Activated T-cell treated with anti-CD3 and anti-CD28 coated beads, Interleukin-2, amount 50 U/mL, for 4 hours (primary cell): Measurements from ENCODE around the gene THAP3. TPM values are rescaled to one million over a fixed set of nuclear protein-coding genes. Genes with fewer than 3 reads are reported as not detected.

Experiments used
- ATAC-seq, 2 donors: fragments of 200-7000 bp; cut with Tn5 transposase; one replicate each; pipeline ENCODE4 v1.10.0; 2021
- DNase-seq: peaks from one replicate; pipeline ENCODE4 v3.0.0-alpha.2; 2020
- H3K27me3 Mint-ChIP-seq: one replicate; pipeline ENCODE4 v1.8.0; 2021; ENCODE audit warnings: low read depth, mixed read lengths
- H3K36me3 Mint-ChIP-seq: one replicate; pipeline ENCODE4 v1.8.0; 2022; ENCODE audit warnings: mixed read lengths; ENCODE audit not compliant: insufficient read depth
- H3K4me1 Mint-ChIP-seq: one replicate; pipeline ENCODE4 v1.8.0; 2021; ENCODE audit warnings: low read depth, mixed read lengths
- H3K4me3 Mint-ChIP-seq: one replicate; pipeline ENCODE4 v1.8.0; 2021; ENCODE audit warnings: mild to moderate bottlenecking, moderate library complexity, mixed read lengths
- H3K9me3 Mint-ChIP-seq: one replicate; pipeline ENCODE4 v1.8.0; 2021; ENCODE audit warnings: mixed read lengths
- total RNA-seq, 3 donors: library from RNA; stranded (reverse); gene quantifications; one replicate each; pipeline ENCODE4 v1.2.1, GENCODE V29; 2021

Gene THAP3
- 10 to 100 TPM; 16.7 to 19.5 (median 19.1) TPM for total RNA-seq

- Mint-ChIP-seq H3K36me3 (peaks cover 22% of the 10 kb centered on the region), H3K27me3 (no peaks in the 10 kb centered on the region), H3K4me1 (peaks cover 25% of the 10 kb centered on the region), H3K9me3 (no peaks in the 10 kb centered on the region), H3K4me3 (peak within 1 kb of the TSS; percentile 90)
- DNase-seq (peak; percentile 91), ATAC-seq (peak; percentile 98)
These were observed at the start of gene THAP3 for GRCh38 chr1:6624710-6625583. THAP3 (plus strand) TSS chr1:6624868; CDS start chr1:6625219, 351 bp downstream.

GRCh38 chr1:6577831-6578525, 46.7 kb upstream of the THAP3 start:
- Mint-ChIP-seq H3K4me3 (no peak overlapping the region), H3K27me3 (no peaks in the 10 kb centered on the region), H3K4me1 (peaks cover 31% of the 10 kb centered on the region), H3K9me3 (no peaks in the 10 kb centered on the region), H3K36me3 (no peaks in the 10 kb centered on the region)
- DNase-seq (no peak), ATAC-seq (no peak)

- Mint-ChIP-seq H3K4me3 (peak overlapping the region; percentile 88), H3K36me3 (no peaks in the 10 kb centered on the region), H3K9me3 (no peaks in the 10 kb centered on the region), H3K4me1 (peaks cover 31% of the 10 kb centered on the region), H3K27me3 (no peaks in the 10 kb centered on the region)
- DNase-seq (no peak), ATAC-seq (no peak)
These were observed 45.9 kb upstream of the THAP3 start for GRCh38 chr1:6578624-6579373.

GRCh38 chr1:6579374-6580118, 45.1 kb upstream of the THAP3 start, which contains the start of gene ZBTB48:
ZBTB48 (plus strand) TSS chr1:6579994; CDS start chr1:6580610, 616 bp downstream.
- Mint-ChIP-seq H3K9me3 (no peaks in the 10 kb centered on the region), H3K27me3 (no peaks in the 10 kb centered on the region), H3K4me3 (peak within 1 kb of the TSS; percentile 88), H3K4me1 (peaks cover 35% of the 10 kb centered on the region), H3K36me3 (no peaks in the 10 kb centered on the region)
- peak; percentile 96 for DNase-seq
- peak; percentile 99 for ATAC-seq

GRCh38 chr1:6580119-6580592, 44.5 kb upstream of the THAP3 start:
- H3K4me3 Mint-ChIP-seq: peak overlapping the region; percentile 88
- H3K36me3 Mint-ChIP-seq: no peaks in the 10 kb centered on the region
- peaks cover 40% of the 10 kb centered on the region for H3K4me1 Mint-ChIP-seq
- no peak for DNase-seq
- peak; percentile 13 to 47 for ATAC-seq
- no peaks in the 10 kb centered on the region for H3K9me3 Mint-ChIP-seq
- no peaks in the 10 kb centered on the region for H3K27me3 Mint-ChIP-seq

GRCh38 chr1:6580593-6581409, 43.9 kb upstream of the THAP3 start:
- DNase-seq: no peak
- H3K9me3 Mint-ChIP-seq: no peaks in the 10 kb centered on the region
- H3K4me3 Mint-ChIP-seq: peak overlapping the region; percentile 88
- no peaks in the 10 kb centered on the region for H3K27me3 Mint-ChIP-seq
- ATAC-seq: no peak
- H3K4me1 Mint-ChIP-seq: peaks cover 40% of the 10 kb centered on the region
- no peaks in the 10 kb centered on the region for H3K36me3 Mint-ChIP-seq

- H3K9me3 Mint-ChIP-seq: no peaks in the 10 kb centered on the region
- H3K36me3 Mint-ChIP-seq: no peaks in the 10 kb centered on the region
- H3K4me3 Mint-ChIP-seq: peak overlapping the region; percentile 88
- peaks cover 40% of the 10 kb centered on the region for H3K4me1 Mint-ChIP-seq
- ATAC-seq: no peak
- H3K27me3 Mint-ChIP-seq: no peaks in the 10 kb centered on the region
- no peak for DNase-seq
These were observed 42.9 kb upstream of the THAP3 start for GRCh38 chr1:6581561-6582305.

- H3K9me3 Mint-ChIP-seq: no peaks in the 10 kb centered on the region
- no peaks in the 10 kb centered on the region for H3K36me3 Mint-ChIP-seq
- DNase-seq (no peak), ATAC-seq (no peak)
- H3K4me3 Mint-ChIP-seq: peak overlapping the region; percentile 88
- no peaks in the 10 kb centered on the region for H3K27me3 Mint-ChIP-seq
- H3K4me1 Mint-ChIP-seq: peaks cover 40% of the 10 kb centered on the region
These were observed 42.3 kb upstream of the THAP3 start for GRCh38 chr1:6582370-6582769.

- ATAC-seq: no peak
- H3K4me3 Mint-ChIP-seq: no peak overlapping the region
- no peaks in the 10 kb centered on the region for H3K27me3 Mint-ChIP-seq
- peaks cover 2% of the 10 kb centered on the region for H3K36me3 Mint-ChIP-seq
- no peak for DNase-seq
- H3K9me3 Mint-ChIP-seq: no peaks in the 10 kb centered on the region
- H3K4me1 Mint-ChIP-seq: peaks cover 38% of the 10 kb centered on the region
These were observed 40.3 kb upstream of the THAP3 start for GRCh38 chr1:6584126-6585080.

- Mint-ChIP-seq H3K36me3 (peaks cover 4% of the 10 kb centered on the region), H3K4me1 (peaks cover 33% of the 10 kb centered on the region), H3K4me3 (no peak overlapping the region), H3K9me3 (no peaks in the 10 kb centered on the region), H3K27me3 (no peaks in the 10 kb centered on the region)
- ATAC-seq (no peak), DNase-seq (no peak)
These were observed 39.5 kb upstream of the THAP3 start for GRCh38 chr1:6585081-6585722.

- no peak for DNase-seq
- Mint-ChIP-seq H3K27me3 (no peaks in the 10 kb centered on the region), H3K36me3 (peaks cover 4% of the 10 kb centered on the region), H3K4me1 (peaks cover 27% of the 10 kb centered on the region), H3K9me3 (no peaks in the 10 kb centered on the region), H3K4me3 (no peak overlapping the region)
- no peak for ATAC-seq
These were observed 38.8 kb upstream of the THAP3 start for GRCh38 chr1:6585841-6586240.
